Measurements from ENCODE around the gene CCT2.
"Not testable (repeated sequence)": the region's sequence is repeated elsewhere in the genome, so short reads cannot be mapped to it uniquely, and the experiment has no call there.

CCT2 gene

DNA sequence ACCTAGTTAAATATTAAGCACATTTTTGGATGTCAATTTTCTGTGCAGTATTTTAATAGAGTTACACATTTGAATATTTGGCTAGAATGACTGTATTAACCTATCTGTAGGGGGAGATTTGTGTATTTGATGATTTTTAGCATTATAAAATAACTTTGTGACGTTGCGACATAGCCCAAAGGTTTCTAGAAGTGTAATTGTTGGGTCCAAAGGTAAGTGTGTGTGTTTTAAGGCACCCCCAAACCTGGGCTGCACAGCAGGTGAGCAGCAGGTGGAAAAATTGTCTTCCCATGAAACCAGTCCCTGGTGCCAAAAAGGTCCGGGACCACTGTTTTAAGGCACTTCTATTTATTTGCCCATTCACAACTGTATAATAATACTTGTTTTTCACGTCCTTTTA, 3.3 kb downstream of the CCT2 start:
- DNase-seq (ENCODE audit: low read depth in 1 of 2, low spot score in 1 of 2), result no peak

DNA sequence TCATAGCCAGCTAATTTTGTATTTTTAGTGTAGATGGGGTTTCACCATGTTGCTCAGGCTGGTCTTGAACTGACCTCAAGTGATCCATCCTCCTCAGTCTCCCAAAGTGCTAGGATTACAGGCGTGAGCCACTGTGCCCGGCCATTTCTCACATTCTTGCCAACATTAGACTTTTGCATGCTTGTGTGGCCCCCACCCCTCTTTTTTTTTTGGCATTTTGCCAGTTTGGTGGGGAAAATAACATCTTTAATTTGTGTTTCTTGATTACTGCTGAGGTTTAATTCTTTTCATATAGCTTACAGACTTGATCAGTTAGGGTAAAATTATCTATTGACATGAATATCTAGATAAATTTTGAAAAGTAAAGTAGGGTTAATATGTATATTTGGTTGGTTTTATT, 3.8 kb downstream of the CCT2 start:
- no peak for DNase-seq (ENCODE audit: low read depth in 1 of 2, low spot score in 1 of 2)

DNA sequence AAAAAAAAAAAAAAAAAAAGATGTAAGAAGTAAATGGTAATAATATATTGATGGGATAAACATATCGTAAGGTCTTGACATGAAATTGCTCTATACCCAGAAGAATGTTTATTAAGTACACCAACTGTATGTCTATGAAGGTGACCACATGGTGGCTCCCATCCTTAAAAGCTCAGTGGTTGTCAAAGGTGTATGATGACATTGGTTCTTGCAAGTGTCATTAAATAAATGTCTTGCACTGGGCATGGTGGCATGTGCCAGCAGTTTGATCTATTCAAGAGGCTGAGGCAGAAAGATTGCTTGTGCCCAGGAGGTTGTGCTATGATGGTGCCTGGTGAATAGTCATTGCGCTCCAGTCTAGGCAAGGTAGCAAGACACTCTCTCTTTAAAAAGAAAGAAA, 10.4 kb downstream of the CCT2 start:
- no peak for DNase-seq (ENCODE audit: low read depth in 1 of 2, low spot score in 1 of 2)

DNA sequence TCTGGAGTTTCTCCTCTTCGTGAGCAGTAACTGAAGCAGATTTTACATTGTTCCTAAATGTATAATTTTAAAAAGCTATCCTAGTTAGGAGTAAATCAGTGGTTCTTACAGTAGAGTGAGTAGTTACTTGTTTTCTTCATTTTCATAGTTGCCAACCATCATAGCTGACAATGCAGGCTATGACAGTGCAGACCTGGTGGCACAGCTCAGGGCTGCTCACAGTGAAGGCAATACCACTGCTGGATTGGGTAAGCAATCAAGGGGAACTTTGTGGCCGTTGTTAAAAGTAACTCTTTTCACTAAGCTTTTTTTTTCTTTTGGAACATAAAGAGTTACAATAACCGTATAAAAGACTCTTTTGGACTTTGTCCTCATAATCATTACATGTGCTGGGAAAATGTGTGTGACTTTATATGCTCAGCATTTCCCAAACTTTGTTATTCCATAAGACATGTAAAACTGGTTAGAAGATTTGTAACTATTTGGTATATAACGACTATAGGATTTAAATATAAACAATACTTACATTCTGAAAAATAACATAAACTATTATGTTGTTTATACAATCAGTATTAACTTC, 13.0 kb downstream of the CCT2 start:
- DNase-seq (ENCODE audit: low read depth in 1 of 2, low spot score in 1 of 2), result no peak

GRCh38 chr12:69600804-69601203, 15.5 kb downstream of the CCT2 start:
- no peak for DNase-seq (ENCODE audit: low read depth in 1 of 2, low spot score in 1 of 2)

DNA sequence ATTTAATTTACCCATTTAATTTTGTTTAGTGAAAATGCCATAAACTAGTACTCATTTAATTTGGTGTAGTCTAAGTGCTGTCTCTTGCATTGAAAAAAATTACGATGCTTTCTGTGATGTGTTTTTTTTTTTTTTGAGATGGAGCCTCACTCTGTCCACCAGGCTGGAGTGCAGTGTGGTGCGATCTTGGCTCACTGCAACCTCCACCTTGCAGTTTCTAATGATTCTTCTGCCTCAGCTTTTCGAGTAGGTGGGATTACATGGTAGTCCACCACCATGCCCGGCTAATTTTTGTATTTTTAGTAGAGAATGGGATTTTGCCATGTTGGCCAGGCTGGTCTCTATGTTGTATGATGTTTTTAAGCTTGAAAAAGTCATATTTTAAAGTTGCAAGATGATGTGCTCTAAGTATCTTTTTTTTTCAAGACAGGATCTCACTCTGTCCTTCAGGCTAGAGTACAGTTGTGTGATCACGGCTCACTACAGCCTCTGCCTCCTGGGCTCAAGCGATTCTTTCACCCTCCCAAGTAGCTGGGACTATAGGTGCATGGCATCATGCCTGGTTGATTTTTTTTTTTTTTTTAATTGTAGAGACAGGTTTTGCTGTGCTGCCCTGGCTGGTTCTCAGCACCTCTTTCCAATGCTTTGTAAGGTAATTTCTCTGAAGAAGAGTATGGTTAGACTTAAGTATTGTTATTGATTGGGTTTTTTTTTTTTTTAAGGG, 16.9 kb downstream of the CCT2 start:
- DNase-seq (ENCODE audit: low read depth in 1 of 2, low spot score in 1 of 2), result no peak

GRCh38 chr12:69602954-69603353, 17.7 kb downstream of the CCT2 start:
- DNase-seq (ENCODE audit: low read depth in 1 of 2, low spot score in 1 of 2), result no peak

DNA sequence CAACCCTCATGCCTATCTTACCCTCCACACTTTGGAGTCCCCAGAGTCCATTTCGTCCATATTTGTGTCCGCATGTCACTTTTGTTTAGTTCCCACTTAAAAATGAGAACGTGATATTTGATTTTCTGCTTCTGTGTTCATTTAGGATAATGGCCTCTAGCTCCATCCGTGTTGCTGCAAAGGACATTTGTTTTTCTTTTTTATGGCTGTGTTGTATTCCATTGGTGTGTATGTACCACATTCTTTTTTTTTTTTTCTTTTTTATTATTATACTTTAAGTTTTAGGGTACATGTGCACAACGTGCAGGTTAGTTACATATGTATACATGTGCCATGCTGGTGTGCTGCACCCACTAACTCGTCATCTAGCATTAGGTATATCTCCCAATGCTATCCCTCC, 18.3 kb downstream of the CCT2 start:
- DNase-seq (ENCODE audit: low read depth in 1 of 2, low spot score in 1 of 2), result not testable (repeated sequence)

GRCh38 chr12:69604275-69604674, 19.0 kb downstream of the CCT2 start:
- not testable (repeated sequence) for DNase-seq (ENCODE audit: low read depth in 1 of 2, low spot score in 1 of 2)

DNA sequence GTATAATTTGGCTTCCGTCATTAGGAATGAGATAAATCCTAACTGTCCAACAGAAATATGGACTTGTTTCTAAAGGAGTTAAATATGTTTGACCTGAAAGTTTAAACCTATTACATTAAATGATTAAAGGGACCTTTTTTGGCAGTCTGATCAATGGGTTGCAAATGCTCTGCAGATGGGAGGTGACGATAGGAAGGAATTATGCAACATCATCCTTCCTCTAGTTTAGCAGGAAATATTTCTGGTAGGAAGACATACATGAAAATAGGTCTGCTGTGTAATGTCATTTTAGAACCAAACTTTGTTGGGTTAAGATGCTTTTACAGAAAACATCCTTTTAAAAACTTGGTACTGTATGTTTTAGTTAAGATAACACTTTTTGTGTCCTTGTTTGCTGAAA, 22.9 kb downstream of the CCT2 start:
- no peak for DNase-seq (ENCODE audit: low read depth in 1 of 2, low spot score in 1 of 2)

- no peak for DNase-seq (ENCODE audit: low read depth in 1 of 2, low spot score in 1 of 2)
Measured at GRCh38 chr12:69610126-69610525, 24.9 kb downstream of the CCT2 start.

- DNase-seq (ENCODE audit: low read depth in 1 of 2, low spot score in 1 of 2), result no peak
Measured at GRCh38 chr12:69610729-69611128, 25.5 kb downstream of the CCT2 start, which contains the start of gene LRRC10. Gene LRRC10 (minus strand): TSS chr12:69610907. CDS start chr12:69610838, 69 bp downstream.

GRCh38 chr12:69613351-69613750, 28.1 kb downstream of the CCT2 start:
- DNase-seq (ENCODE audit: low read depth in 1 of 2, low spot score in 1 of 2), result no peak

GRCh38 chr12:69616025-69616424, 30.8 kb downstream of the CCT2 start:
- no peak for DNase-seq (ENCODE audit: low read depth in 1 of 2, low spot score in 1 of 2)

- DNase-seq (ENCODE audit: low read depth in 1 of 2, low spot score in 1 of 2), result no peak
Measured at GRCh38 chr12:69619050-69619449, 33.8 kb downstream of the CCT2 start.

DNA sequence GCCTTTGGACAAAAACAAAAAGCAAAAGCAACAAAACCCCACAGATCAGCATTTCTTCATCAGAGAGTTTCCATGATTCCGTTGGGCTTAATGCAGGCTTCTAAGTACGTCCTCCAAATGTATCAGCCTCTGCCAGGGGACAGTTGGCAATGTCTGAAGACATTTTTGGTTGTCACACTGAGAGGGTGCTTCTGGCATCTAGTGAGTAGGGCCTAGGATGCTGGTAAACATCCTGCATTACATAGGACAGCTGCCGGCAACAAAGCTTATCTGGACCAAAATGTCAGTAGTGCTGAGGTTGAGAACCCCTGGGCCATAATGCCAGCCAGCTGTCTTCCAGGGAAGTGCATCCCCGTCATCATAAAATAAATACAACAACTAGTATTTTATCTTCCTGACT, 34.8 kb downstream of the CCT2 start:
- DNase-seq (ENCODE audit: low read depth in 1 of 2, low spot score in 1 of 2), result no peak

DNA sequence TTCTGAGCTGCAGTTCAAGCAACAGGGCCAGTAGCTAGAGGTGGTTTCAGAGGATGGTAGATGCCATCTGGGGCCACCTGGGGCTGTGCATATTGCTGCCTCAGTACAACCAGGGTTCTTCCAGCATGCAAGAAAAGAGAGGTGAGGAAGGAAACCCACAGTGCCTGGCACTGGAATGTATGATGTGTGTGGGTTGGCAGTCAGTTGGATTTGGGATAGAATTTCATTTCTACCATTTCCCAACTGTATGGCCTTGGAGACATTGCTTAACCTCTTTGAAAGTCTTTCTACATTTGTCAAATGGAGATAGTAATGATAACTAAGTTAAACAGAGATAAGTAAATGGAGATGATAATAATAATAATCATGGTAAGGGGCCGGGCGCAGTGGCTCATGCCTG, 35.7 kb downstream of the CCT2 start:
- no peak for DNase-seq (ENCODE audit: low read depth in 1 of 2, low spot score in 1 of 2)

GRCh38 chr12:69621551-69621950, 36.3 kb downstream of the CCT2 start:
- DNase-seq (ENCODE audit: low read depth in 1 of 2, low spot score in 1 of 2), result no peak

- DNase-seq (ENCODE audit: low read depth in 1 of 2, low spot score in 1 of 2), result no peak
Measured at GRCh38 chr12:69623970-69624369, 38.7 kb downstream of the CCT2 start.

DNA sequence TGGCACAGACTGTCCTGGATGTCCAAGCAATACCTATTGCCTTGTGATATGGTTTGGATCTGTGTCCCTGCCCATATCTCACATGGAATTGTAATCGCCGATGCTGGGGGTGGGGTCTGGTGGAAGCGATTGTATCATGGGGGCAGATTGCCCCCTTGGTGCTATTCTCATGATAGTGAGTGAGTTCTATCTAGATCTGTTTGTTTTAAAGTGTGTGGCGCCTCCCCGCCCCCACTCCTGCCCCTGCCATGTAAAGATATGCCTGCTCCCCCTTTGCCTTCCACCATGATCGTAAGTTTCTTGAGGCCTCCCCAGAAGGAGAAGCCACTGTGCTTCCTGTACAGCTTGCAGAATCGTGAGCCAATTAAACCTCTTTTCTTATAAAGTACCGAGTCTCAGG, 42.2 kb downstream of the CCT2 start:
- no peak for DNase-seq (ENCODE audit: low read depth in 1 of 2, low spot score in 1 of 2)

GRCh38 chr12:69630191-69630590, 44.9 kb downstream of the CCT2 start:
- no peak for DNase-seq (ENCODE audit: low read depth in 1 of 2, low spot score in 1 of 2)

GRCh38 chr12:69633061-69633460, 47.8 kb downstream of the CCT2 start:
- no peak for DNase-seq (ENCODE audit: low read depth in 1 of 2, low spot score in 1 of 2)

DNA sequence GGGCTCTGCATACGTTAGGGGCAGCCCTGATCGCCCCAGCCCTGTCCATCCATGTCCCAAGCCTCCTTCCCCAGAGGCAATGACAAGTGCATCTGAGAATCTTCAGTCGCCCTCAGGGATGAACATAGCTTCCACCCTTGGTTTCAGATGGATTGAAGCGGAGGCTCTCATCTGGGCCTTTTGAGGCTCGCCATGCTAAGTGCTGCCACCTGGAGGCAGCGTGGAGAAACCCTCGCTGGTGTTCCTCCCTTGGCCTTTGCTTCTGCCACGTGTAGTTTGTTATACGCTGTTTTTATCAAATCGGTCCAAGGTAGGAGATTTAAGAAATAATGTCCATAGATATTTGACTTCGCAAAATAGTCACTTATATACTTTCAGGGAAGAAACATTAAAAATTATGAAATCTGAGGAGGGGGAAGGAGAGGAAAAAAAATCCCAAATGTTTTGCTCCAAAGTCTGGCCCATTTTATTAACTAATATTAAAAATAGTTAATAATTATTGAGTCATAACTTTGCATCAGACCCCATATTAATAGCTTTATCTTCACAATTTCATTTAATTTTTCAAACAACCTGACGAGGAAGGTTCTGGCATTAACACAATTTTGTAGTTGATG, 54.2 kb downstream of the CCT2 start:
- peak; percentile 13 to 27 for DNase-seq (ENCODE audit: low read depth in 1 of 2, low spot score in 1 of 2)

Measured in activated T-helper 1 cell treated with anti-CD3 and anti-CD28 coated beads, Interleukin-2, amount 50 U/mL, for 16 hours (primary cell).